ENCODE data around the gene METTL2B. TPM values are rescaled to one million over a fixed set of nuclear protein-coding genes. Genes with fewer than 3 reads are reported as not detected.
A peak's percentile ranks its signal among the peaks of the same experiment; 100 is the strongest.

The METTL2B gene
- total RNA-seq, 1 experiment from 2014 or later, result 44.3 TPM

- H2BK120ac ChIP-seq (ENCODE audit: low read depth, low read length, poor library complexity, severe bottlenecking), result no peak overlapping the region
- H3K79me2 ChIP-seq (ENCODE audit: insufficient read depth, low read length), result no peaks in the 10 kb centered on the region
- DNase-seq, result no peak
- no peak overlapping the region for H4K8ac ChIP-seq (replicated peaks; ENCODE audit: insufficient read length, low read depth, low read length)
- Mint-ChIP-seq H3K36me3 (ENCODE audit: insufficient read depth in 1 of 3, low read depth in 3 of 3) (no peaks in the 10 kb centered on the region), H3K4me1 (peaks cover 11 to 12% of the 10 kb centered on the region in 2 experiments), H3K4me3 (no peak overlapping the region), H3K27ac (no peak overlapping the region), H3K9me3 (no peaks in the 10 kb centered on the region; a peak in 1 of 5 replicates), H3K27me3 (ENCODE audit: low read depth) (peaks cover 9% of the 10 kb centered on the region)
- TF ChIP-seq, protein P1, sequence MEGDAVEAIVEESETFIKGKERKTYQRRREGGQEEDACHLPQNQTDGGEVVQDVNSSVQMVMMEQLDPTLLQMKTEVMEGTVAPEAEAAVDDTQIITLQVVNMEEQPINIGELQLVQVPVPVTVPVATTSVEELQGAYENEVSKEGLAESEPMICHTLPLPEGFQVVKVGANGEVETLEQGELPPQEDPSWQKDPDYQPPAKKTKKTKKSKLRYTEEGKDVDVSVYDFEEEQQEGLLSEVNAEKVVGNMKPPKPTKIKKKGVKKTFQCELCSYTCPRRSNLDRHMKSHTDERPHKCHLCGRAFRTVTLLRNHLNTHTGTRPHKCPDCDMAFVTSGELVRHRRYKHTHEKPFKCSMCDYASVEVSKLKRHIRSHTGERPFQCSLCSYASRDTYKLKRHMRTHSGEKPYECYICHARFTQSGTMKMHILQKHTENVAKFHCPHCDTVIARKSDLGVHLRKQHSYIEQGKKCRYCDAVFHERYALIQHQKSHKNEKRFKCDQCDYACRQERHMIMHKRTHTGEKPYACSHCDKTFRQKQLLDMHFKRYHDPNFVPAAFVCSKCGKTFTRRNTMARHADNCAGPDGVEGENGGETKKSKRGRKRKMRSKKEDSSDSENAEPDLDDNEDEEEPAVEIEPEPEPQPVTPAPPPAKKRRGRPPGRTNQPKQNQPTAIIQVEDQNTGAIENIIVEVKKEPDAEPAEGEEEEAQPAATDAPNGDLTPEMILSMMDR (conservative IDR thresholded peaks at IDR 0.05), result peak; percentile 87
- H3K23me2 ChIP-seq (ENCODE audit: insufficient read length, low read depth, low read length, poor library complexity, severe bottlenecking), result no peaks in the 10 kb centered on the region
- no peak overlapping the region for H2BK20ac ChIP-seq (ENCODE audit: low read depth, low read length, poor library complexity, severe bottlenecking)
- no peak overlapping the region for H3K14ac ChIP-seq (ENCODE audit: insufficient read depth, low read length)
- H2BK15ac ChIP-seq (ENCODE audit: low read depth, low read length), result no peak overlapping the region
- H4K91ac ChIP-seq (ENCODE audit: insufficient read length, low read depth, low read length), result no peak overlapping the region
- no peak overlapping the region for H3T11ph ChIP-seq (ENCODE audit: low read length)
- no peak overlapping the region for H3K18ac ChIP-seq (ENCODE audit: insufficient read length, low read depth, low read length)
- H3K9me3 ChIP-seq (ENCODE audit: control insufficient read depth, low read depth, low read length), result no peaks in the 10 kb centered on the region
- H3K4me2 ChIP-seq (ENCODE audit: insufficient read depth, insufficient read length, low read length), result no peak overlapping the region
- no peak overlapping the region for H4K5ac ChIP-seq (ENCODE audit: insufficient read length, low read depth, low read length)
- H2BK12ac ChIP-seq (ENCODE audit: insufficient read length, low read depth, low read length), result no peak overlapping the region
- no peak overlapping the region for H3K23ac ChIP-seq (ENCODE audit: insufficient read length, low read depth, low read length)
- H3K79me1 ChIP-seq (ENCODE audit: insufficient read depth, low read depth, low read length, poor library complexity, severe bottlenecking), result no peaks in the 10 kb centered on the region
- no peak overlapping the region for H3K9ac ChIP-seq (ENCODE audit: extremely low read depth, insufficient read length, low read length)
- H3K27ac ChIP-seq (ENCODE audit: insufficient read length, low read depth, low read length), result no peak overlapping the region
- no peak overlapping the region for H3K56ac ChIP-seq (ENCODE audit: insufficient read length, low read depth, low read length)
- no peak overlapping the region for H2BK5ac ChIP-seq (ENCODE audit: insufficient read length, low read length)
- no peaks in the 10 kb centered on the region for H3K27me3 ChIP-seq (ENCODE audit: insufficient read depth, low read length)
- no peaks in the 10 kb centered on the region for H3K4me1 ChIP-seq (ENCODE audit: insufficient read depth, low read length)
- WGBS (ENCODE audit: extremely low coverage, insufficient read length, low lambda C conversion rate), result no CpG with 5 or more reads among the region's 7 CpGs
- no peak overlapping the region for H2AK5ac ChIP-seq (ENCODE audit: insufficient read length, low read length)
- H4K20me1 ChIP-seq (ENCODE audit: control insufficient read depth, insufficient read depth, insufficient read length), result no peaks in the 10 kb centered on the region
- no peak overlapping the region for H3K4ac ChIP-seq (ENCODE audit: low read depth, low read length)
- no peak overlapping the region for H2AFZ ChIP-seq (ENCODE audit: low read length)
These were observed 49.2 kb upstream of the METTL2B start for GRCh38 chr7:128427289-128427891.

Data from H9 (cell line).